HG02943 (cell line): ENCODE data around the gene ATP5ME.
"Not testable (repeated sequence)": the region's sequence is repeated elsewhere in the genome, so short reads cannot be mapped to it uniquely, and the experiment has no call there.

ENCODE experiments used
- ATAC-seq: cut with Tn5 transposase; IDR thresholded peaks from one replicate; pipeline ENCODE4 v1.9.1; 2021; ENCODE audit warnings: mild to moderate bottlenecking, low read depth, moderate library complexity; ENCODE audit not compliant: unreplicated experiment

The ATP5ME gene

GRCh38 chr4:637536-638280, 36.4 kb downstream of the ATP5ME start:
- no peak for ATAC-seq

- ATAC-seq = no peak
Observed at GRCh38 chr4:636628-637159, 37.4 kb downstream of the ATP5ME start.

- ATAC-seq = no peak
Observed at GRCh38 chr4:635851-636627, 38.0 kb downstream of the ATP5ME start.

GRCh38 chr4:635066-635835, 38.8 kb downstream of the ATP5ME start:
- not testable (repeated sequence) for ATAC-seq

- no peak for ATAC-seq
Observed at GRCh38 chr4:634599-634985, 39.5 kb downstream of the ATP5ME start.

GRCh38 chr4:633976-634598, 40.0 kb downstream of the ATP5ME start:
- ATAC-seq = no peak

- no peak for ATAC-seq
Observed at GRCh38 chr4:633406-633805, 40.7 kb downstream of the ATP5ME start.

- ATAC-seq = no peak
Observed at GRCh38 chr4:632926-633325, 41.1 kb downstream of the ATP5ME start.

GRCh38 chr4:632196-632790, 41.8 kb downstream of the ATP5ME start:
- no peak for ATAC-seq

GRCh38 chr4:630656-631055, 43.4 kb downstream of the ATP5ME start:
- ATAC-seq = no peak

- no peak for ATAC-seq
Observed at GRCh38 chr4:629915-630641, 44.0 kb downstream of the ATP5ME start.

- no peak for ATAC-seq
Observed at GRCh38 chr4:629636-629914, 44.5 kb downstream of the ATP5ME start.

GRCh38 chr4:628821-629635, 45.0 kb downstream of the ATP5ME start:
- ATAC-seq = no peak

- no peak for ATAC-seq
Observed at GRCh38 chr4:628311-628741, 45.8 kb downstream of the ATP5ME start.

GRCh38 chr4:627347-628125, 46.5 kb downstream of the ATP5ME start:
- no peak for ATAC-seq

- ATAC-seq = no peak
Observed at GRCh38 chr4:626201-627091, 47.6 kb downstream of the ATP5ME start.

- ATAC-seq = no peak
Observed at GRCh38 chr4:625631-626161, 48.4 kb downstream of the ATP5ME start.
